Nephron progenitor cell (in vitro differentiated cells): ENCODE data around the gene C17orf107.

ENCODE experiments used
- DNase-seq: peaks from one replicate; pipeline ENCODE4 v3.0.0; 2021
- H3K27ac Mint-ChIP-seq: 2 replicates; pipeline ENCODE4 v1.8.0; 2021; ENCODE audit warnings: mild to moderate bottlenecking, moderate library complexity, mixed read lengths
- H3K27me3 Mint-ChIP-seq: 2 replicates; pipeline ENCODE4 v1.8.0; 2021; ENCODE audit warnings: mild to moderate bottlenecking, low read depth, mixed read lengths; ENCODE audit not compliant: poor library complexity
- H3K36me3 Mint-ChIP-seq: 2 replicates; pipeline ENCODE4 v1.8.0; 2021; ENCODE audit warnings: low read depth, mixed read lengths
- H3K4me1 Mint-ChIP-seq: 2 replicates; pipeline ENCODE4 v1.8.0; 2021; ENCODE audit warnings: mixed read lengths
- H3K4me3 Mint-ChIP-seq: 2 replicates; pipeline ENCODE4 v1.8.0; 2021; ENCODE audit warnings: mild to moderate bottlenecking, moderate library complexity, mixed read lengths
- H3K9me3 Mint-ChIP-seq: 2 replicates; pipeline ENCODE4 v1.8.0; 2021; ENCODE audit warnings: mild to moderate bottlenecking, moderate library complexity, mixed read lengths
- CTCF ChIP-seq: fragments of 200-600 bp; sonication (generic); IDR thresholded peaks from 2 replicates; pipeline ENCODE4 v1.5.0; 2021; ENCODE audit warnings: antibody characterized with exemption

Gene C17orf107

GRCh38 chr17:4944554-4945175 lies 45.3 kb downstream of the C17orf107 start:
- H3K27ac Mint-ChIP-seq, result peak overlapping the region; percentile 98
- DNase-seq, result no peak
- peaks cover 36% of the 10 kb centered on the region for H3K36me3 Mint-ChIP-seq
- H3K4me3 Mint-ChIP-seq, result no peak overlapping the region
- peaks cover 5% of the 10 kb centered on the region for H3K27me3 Mint-ChIP-seq
- TF ChIP-seq CTCF, result no peak
- H3K4me1 Mint-ChIP-seq, result peaks cover 41% of the 10 kb centered on the region
- H3K9me3 Mint-ChIP-seq, result no peaks in the 10 kb centered on the region

DNA sequence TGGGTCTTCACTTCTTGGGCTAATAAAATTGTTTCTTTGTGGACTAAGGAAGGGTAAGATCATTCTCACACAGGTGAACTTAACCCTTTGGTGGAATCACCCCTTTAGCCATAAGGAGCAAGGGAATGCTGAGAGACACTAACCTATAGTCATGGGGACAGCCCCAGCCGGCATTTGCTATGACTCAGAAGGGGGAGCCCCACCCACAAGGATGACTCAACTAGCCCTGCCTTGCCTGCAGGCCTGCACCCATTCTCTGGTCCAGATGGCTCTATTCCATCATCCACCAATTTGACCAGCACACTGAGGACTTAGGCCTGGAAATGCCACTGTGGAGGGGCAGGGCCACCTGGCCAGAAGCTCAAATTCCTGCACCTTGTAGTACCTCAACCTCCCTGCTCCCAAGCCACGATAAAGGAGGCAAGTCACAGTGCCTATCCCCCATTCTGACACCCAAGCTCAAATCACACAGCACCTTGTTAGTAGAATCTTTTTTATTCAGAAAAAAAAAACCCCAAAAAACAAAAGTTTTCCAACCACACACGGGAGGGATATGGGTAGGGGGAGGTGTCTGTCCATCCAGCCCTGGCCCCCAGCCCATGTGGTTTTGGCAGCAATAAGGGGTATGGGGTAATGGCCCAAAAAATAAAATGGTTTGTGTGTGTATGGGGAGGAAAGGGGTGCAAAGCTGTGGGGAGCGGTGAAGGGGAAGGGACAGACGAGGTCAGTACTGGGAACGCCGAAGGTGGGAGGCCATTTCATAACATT lies 46.0 kb downstream of the C17orf107 start:
- no peaks in the 10 kb centered on the region for H3K9me3 Mint-ChIP-seq
- H3K4me1 Mint-ChIP-seq, result peaks cover 43% of the 10 kb centered on the region
- peak overlapping the region; percentile 99 for H3K4me3 Mint-ChIP-seq
- H3K27ac Mint-ChIP-seq, result peak overlapping the region; percentile 98
- DNase-seq, result no peak
- H3K27me3 Mint-ChIP-seq, result no peaks in the 10 kb centered on the region
- TF ChIP-seq CTCF, result no peak
- H3K36me3 Mint-ChIP-seq, result peaks cover 36% of the 10 kb centered on the region

GRCh38 chr17:4945944-4946280 lies 46.6 kb downstream of the C17orf107 start:
- Mint-ChIP-seq H3K4me3 (peak overlapping the region; percentile 99), H3K4me1 (peaks cover 47% of the 10 kb centered on the region), H3K9me3 (no peaks in the 10 kb centered on the region), H3K27ac (peak overlapping the region; percentile 98), H3K27me3 (no peaks in the 10 kb centered on the region), H3K36me3 (peaks cover 36% of the 10 kb centered on the region)
- DNase-seq, result no peak
- TF ChIP-seq CTCF, result no peak

- Mint-ChIP-seq H3K27ac (peak overlapping the region; percentile 93), H3K27me3 (no peaks in the 10 kb centered on the region), H3K4me3 (peak overlapping the region; percentile 99), H3K36me3 (peaks cover 33% of the 10 kb centered on the region), H3K9me3 (no peaks in the 10 kb centered on the region), H3K4me1 (peaks cover 47% of the 10 kb centered on the region)
- no peak for DNase-seq
- TF ChIP-seq CTCF, result no peak
Measured at GRCh38 chr17:4946312-4946976, 47.1 kb downstream of the C17orf107 start.

DNA sequence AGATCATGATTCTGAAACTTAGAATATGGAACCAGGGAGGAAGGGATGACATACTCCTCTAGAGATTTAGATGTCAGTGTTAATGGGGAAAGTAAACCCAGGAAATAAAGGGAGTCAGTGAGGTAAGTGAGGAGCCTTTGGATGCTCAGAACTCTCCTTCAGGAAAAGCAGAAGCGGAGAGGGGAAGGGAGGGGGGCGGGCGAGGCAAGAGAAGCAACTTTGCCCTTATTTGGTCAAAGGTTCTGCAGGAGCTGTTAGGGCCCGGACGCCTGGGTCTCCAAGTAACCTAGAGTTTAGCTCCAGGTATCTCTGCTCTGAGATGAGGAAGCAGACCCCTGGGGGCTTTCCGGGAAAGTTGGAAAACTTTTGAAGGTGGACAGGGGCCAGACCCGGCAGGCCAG lies 47.7 kb downstream of the C17orf107 start:
- Mint-ChIP-seq H3K27me3 (peaks cover 2% of the 10 kb centered on the region), H3K4me1 (peaks cover 47% of the 10 kb centered on the region), H3K36me3 (peaks cover 27% of the 10 kb centered on the region), H3K27ac (peak overlapping the region; percentile 93), H3K4me3 (peak overlapping the region; percentile 99), H3K9me3 (no peaks in the 10 kb centered on the region)
- no peak for TF ChIP-seq CTCF
- no peak for DNase-seq
